SHP77 treated with DMSO at 0.1 percent for 48 hours (cell line): ENCODE data around the gene CCT4.
"Not testable (repeated sequence)": the region's sequence is repeated elsewhere in the genome, so short reads cannot be mapped to it uniquely, and the experiment has no call there.

Source experiments
- DNase-seq: peaks from one replicate; lab custom pipeline; 2025; lab: John Stamatoyannopoulos, UW

Gene CCT4

DNA sequence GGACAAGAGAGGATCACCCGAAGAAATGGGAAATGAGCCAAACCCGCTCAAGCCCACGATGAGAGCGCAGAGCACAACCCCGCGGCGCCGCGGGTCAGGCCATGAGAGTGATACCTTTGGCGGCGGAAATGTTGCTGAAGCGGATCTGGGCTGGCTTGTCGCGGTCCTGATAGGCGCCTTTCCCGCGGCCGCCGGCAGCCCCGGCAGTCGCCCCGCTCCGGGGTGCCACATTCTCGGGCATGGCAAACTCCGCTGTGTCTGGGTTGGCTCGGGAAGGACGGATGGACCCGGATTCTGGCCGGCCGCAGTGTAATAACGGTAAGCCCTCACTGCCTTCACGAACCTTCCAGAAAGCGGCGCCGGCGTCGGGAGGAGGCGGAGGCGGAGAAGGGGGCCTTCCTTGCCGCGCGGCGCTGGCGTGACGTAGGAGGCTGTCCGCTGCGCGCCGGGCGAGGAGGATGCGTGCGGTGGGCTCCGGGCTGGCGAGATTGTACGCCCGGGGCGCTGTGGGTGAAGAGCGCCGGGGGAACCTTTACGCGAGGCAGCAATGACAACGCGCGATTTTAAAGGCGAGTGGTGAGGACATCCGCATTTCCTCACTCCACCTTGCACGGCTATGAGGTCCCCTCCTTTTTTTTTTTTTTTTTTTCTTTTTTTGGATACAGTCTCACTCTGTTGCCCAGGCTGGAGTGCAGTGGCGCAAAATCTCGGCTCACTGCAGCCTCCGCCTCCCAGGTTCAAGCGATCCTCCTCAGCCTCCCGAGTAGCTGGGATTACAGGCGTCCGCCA lies at the start of gene CCT4:
Gene CCT4, minus strand, starts transcription at position 390 of the 789 bp plus-strand sequence. Its CDS starts 149 bp downstream, at position 241.
- DNase-seq: peak; percentile 56

- DNase-seq: no peak
Measured at GRCh38 chr2:61937886-61938285, 49.4 kb upstream of the CCT4 start.

- no peak for DNase-seq
Measured at GRCh38 chr2:61937098-61937497, 48.6 kb upstream of the CCT4 start.

GRCh38 chr2:61928826-61929461 lies 40.5 kb upstream of the CCT4 start:
- no peak for DNase-seq

DNA sequence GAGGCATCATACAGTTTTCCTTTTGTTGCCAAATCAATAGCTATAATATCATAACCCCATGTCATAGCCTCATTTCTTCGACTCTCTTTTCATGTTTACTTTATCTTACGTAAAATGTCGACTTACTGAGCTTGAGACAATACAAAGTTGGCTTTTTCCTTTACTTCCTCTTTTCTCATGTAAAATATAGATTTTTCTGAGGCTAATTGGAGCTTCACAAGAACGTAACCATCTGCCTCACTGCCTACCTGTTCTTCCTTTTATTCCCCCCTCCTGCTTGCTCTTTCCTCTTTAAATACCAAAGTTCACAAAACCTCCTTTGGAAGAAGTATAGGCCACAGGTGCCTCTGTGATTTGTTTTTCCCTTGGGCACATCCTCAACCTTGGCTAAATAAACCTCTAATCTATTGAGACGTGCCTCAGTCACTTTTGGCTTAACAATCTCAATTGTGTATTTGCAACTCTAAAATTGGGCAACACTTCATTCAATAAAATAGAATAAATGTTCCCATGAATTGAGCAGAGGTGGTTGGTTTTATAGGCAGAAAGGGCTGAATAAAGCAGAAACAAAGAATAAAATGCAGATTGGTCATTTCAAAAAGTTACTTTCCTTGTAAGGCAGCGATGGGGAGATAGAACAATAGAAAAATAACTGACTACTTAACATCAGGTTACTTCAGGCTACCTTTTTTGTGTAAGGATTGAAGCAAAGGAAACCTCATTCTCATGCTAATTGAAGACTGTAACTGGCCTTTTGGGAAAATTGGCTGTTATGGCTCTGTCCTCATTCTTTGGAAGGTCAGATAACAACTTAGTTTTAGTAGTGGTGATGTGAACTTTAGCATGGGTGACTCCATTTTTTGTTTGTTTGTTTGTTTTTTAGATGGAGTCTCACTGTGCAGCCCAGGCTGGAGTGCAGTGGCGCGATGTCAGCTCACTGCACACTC lies 38.3 kb upstream of the CCT4 start:
- no peak for DNase-seq

DNA sequence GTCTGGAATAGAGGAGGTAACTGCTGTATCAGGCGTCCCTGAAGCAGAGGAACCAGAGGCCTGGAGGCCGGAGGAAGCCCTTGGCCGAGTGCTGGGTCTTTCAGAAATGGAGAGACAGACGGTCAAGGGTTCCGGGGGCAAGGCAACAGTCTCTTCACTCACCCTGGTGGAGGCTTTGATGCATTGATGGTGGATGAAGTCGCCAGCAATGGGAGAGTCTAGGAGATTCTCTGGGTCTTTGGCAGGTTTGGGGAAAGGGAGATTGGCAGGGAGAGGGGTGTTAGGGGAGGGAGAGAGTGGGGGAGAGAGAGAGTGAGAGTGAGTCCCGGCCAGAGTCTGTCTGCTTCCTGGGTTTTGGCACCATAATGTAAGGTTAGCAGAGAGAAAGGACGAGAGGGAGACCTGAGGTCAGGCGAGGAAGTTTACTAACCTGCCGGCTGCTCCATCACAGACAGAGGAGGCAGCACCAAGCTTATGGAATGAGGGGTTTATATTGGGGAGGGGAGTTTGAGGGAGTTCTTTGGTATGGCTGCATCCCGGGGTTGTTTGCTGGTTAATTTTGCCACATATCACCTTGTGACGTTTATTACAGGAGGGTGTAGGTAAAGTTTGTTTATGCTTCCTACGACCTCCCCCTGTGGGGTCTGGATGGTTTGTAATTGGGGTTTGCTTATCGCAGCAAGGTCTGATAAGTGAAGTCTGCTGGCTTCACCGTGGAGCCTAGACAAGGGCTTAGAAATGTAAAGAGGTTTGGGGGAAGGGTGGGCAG lies 36.6 kb upstream of the CCT4 start:
- no peak for DNase-seq

DNA sequence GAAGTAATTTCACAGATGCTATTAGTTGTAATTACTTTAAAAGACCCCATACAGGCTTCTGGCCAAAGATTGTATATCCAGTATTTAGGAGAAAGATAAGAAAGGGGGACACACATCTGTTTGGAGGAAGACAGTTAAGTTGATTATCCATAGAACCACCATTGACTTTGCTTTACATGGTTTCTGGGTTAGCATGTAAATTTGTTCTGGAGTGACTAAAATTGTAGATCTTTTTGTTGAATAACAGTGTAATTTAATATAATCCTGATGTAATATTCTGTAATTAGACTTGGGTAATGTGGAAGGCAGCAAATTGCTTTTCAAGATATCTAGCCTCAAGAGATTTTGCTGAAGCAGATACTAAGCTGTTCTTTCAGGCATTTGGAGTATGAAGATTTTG lies 34.3 kb upstream of the CCT4 start:
- DNase-seq: no peak

- DNase-seq: no peak
Measured at GRCh38 chr2:61920548-61920947, 32.1 kb upstream of the CCT4 start.

DNA sequence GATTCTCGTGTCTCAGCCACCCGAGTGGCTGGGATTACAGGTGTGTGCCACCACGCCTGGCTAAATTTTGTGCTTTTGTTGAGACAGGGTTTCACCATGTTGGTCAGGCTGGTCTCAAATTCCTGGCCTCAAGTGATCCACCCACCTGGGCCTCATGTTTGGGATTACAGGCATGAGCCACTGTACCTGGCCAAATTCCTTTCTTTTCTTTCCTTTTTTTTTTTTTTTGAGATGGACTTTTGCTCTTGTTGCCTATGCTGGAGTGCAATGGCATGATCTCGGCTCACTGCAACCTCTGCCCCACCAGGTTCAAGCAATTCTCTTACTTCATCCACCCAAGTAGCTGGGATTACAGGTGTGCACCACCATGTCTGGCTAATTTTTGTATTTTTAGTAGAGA lies 26.3 kb upstream of the CCT4 start:
- not testable (repeated sequence) for DNase-seq

- no peak for DNase-seq
Measured at GRCh38 chr2:61911510-61911909, 23.1 kb upstream of the CCT4 start.

GRCh38 chr2:61910603-61911002 lies 22.1 kb upstream of the CCT4 start:
- DNase-seq: no peak

- no peak for DNase-seq
Measured at GRCh38 chr2:61909116-61909515, 20.7 kb upstream of the CCT4 start.

DNA sequence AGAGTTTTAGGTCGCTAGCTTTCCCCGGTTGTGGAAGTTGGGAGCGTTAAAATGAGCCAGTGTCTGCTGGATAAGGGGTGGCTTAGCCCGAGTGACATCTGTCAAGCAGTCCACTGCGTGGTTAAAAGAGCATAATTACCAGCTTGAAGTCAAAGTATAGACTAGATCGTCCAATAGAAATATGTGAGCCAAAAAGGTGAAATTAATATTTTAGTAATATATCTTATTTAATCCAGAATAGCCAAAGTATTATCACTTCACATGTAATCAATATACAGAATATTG lies 17.7 kb upstream of the CCT4 start:
- no peak for DNase-seq

- DNase-seq: peak; percentile 26
Measured at GRCh38 chr2:61905372-61906185, 17.1 kb upstream of the CCT4 start, which contains the start of gene COMMD1. TSS of gene COMMD1 (plus strand) at chr2:61905674. CDS start at chr2:61905679, 5 bp downstream.

- DNase-seq: no peak
Measured at GRCh38 chr2:61900281-61900680, 11.8 kb upstream of the CCT4 start.

DNA sequence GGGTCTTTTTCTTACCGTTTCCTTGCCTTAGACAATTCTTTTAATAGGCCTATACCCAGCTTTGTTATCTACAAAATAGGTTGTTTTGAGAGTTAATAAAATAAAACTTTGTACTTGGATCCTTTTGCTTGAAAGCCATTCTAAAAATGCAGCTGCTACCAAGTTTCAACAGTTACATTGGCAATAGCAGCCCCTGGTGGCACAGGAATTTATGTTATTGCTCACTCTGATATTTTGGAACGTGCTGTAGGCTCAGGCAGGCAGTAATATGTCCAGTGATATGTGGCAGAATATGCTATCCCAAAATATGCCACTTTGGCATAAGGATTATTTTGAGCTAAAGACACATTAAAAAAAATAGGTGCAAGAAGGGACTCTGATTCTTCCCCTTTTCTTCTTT lies 10.4 kb upstream of the CCT4 start:
- DNase-seq: no peak

GRCh38 chr2:61887717-61888266 lies 664 bp downstream of the CCT4 start:
- DNase-seq: no peak

DNA sequence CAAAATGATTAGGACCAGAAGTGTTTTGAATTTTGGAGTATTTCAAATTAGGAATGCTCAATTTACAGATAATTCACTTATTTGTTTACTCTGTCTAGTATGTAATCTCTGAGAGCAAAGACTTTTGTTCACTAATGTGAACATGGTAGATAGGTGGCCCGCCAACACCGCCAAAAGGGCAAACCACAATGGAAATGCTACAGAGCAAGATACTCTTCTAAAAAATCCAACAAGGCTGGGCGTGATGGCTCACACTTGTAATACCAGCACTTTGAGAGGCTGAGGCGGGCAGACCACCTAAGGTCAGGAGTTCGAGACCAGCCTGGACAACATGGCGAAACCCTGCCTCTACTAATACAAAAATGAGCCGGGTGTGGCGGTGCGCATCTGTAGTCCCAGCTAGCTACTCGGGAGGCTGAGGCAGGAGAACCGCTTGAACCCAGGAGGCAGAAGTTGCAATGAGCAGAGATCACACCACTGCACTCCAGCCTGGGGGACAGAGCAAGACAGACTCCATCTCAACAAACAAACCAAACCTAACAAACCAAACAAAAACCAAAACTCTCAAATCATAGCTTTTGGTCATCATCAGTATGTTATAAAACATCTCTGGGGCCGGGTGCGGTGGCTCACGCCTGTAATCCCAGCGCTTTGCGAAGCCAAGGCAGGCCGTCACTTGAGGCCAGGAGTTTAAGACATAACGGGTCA lies 2.4 kb downstream of the CCT4 start:
- no peak for DNase-seq

DNA sequence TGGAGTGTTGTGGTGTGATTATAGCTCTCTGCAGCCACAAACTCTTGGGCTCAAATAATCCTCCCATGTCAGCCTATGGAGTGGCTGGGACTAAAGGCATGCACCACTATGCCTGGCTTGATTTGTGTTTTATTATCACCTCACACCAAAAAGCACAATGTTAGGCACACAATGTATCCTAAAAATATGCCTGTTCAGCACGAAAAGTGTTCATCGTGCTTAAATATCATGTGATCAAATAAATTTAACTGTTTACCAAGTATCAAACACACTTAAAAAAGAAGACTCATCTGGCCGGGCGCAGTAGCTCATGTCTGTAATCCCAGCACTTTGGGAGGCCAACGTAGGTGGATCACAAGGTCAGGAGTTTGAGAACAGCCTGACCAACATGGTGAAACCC lies 5.6 kb downstream of the CCT4 start:
- no peak for DNase-seq

DNA sequence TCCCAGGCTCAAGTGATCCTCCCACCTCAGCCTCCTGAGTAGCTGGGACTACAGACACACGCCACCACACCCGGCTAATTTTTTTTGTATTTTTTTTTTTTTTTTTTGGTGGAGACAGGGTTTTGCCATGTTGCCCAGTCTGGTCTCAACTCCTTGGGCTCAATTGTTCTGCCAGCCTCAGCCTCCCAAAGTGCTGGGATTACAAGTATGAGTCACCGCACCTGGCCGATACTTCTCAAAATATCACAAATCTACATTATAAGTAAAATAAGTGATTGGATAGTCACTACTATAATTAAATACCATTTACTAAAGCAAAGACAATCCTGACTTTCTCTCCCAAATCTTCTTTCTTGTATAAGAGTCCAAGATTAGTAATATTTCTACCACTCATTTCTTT lies 9.1 kb downstream of the CCT4 start:
- DNase-seq: not testable (repeated sequence)
